Nephron (organoid): Measurements from ENCODE around the gene SMYD3.

Experiments used
- H3K27ac Mint-ChIP-seq, 3 experiments: 2 replicates each; pipeline ENCODE4 v1.8.0; 2020; ENCODE audit warnings: mixed read lengths in 3 of 3, mild to moderate bottlenecking in 2 of 3, moderate library complexity in 1 of 3
- H3K27me3 Mint-ChIP-seq: 2 replicates; pipeline ENCODE4 v1.8.0; 2021; ENCODE audit warnings: low read depth, mild to moderate bottlenecking, moderate library complexity, mixed read lengths
- H3K36me3 Mint-ChIP-seq: 2 replicates; pipeline ENCODE4 v1.8.0; 2020; ENCODE audit warnings: low read depth, mixed read lengths
- H3K4me1 Mint-ChIP-seq: 2 replicates; pipeline ENCODE4 v1.8.0; 2020; ENCODE audit warnings: mixed read lengths
- H3K4me3 Mint-ChIP-seq, 3 experiments: 2 replicates each; pipeline ENCODE4 v1.8.0; 2020; ENCODE audit warnings: mild to moderate bottlenecking in 3 of 3, mixed read lengths in 3 of 3, moderate library complexity in 2 of 3
- H3K9me3 Mint-ChIP-seq: 2 replicates; pipeline ENCODE4 v1.8.0; 2020; ENCODE audit warnings: mixed read lengths
- TF ChIP-seq, protein P1 (sequence below), 3 experiments: fragments of 200-600 bp; sonication (generic); IDR thresholded peaks; one replicate each; pipeline ENCODE4 v1.5.0; 2021; ENCODE audit warnings: antibody characterized with exemption in 3 of 3; ENCODE audit not compliant: unreplicated experiment in 3 of 3

SMYD3 gene

DNA sequence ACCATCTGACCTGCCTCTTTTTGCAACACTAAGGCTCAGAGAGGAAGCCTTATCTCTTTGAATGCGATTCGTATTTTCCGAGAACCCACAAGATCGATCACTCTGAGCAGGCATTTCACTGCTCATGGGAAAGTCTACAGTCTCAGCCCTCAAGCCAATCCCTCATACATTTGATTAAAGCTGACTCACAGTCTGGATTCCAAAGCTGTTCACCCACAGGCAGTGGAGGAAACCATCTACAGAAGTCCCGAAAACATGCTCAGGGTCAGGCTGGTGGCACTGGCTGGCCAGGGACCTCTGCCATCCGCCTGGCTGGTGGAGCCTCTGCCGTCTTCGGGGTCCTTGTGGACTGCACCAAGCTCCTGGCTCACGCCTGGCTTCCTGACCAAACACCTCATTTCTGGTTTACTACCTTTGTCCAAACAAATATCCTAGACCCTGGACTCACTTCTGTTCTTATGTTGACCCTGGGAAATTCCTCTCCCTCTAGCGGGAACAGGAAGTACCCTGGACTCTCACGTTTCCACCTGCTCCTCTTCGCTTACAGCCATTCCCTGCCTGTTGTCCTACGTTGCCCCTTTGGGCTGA is 650.0 kb downstream of the SMYD3 start:
- H3K36me3 Mint-ChIP-seq = peaks cover 37% of the 10 kb centered on the region
- TF ChIP-seq, protein P1, sequence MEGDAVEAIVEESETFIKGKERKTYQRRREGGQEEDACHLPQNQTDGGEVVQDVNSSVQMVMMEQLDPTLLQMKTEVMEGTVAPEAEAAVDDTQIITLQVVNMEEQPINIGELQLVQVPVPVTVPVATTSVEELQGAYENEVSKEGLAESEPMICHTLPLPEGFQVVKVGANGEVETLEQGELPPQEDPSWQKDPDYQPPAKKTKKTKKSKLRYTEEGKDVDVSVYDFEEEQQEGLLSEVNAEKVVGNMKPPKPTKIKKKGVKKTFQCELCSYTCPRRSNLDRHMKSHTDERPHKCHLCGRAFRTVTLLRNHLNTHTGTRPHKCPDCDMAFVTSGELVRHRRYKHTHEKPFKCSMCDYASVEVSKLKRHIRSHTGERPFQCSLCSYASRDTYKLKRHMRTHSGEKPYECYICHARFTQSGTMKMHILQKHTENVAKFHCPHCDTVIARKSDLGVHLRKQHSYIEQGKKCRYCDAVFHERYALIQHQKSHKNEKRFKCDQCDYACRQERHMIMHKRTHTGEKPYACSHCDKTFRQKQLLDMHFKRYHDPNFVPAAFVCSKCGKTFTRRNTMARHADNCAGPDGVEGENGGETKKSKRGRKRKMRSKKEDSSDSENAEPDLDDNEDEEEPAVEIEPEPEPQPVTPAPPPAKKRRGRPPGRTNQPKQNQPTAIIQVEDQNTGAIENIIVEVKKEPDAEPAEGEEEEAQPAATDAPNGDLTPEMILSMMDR (IDR thresholded peaks at IDR 0.05; ENCODE audit: unreplicated experiment in 3 of 3) = no peak
- peaks cover 5% of the 10 kb centered on the region for H3K9me3 Mint-ChIP-seq

DNA sequence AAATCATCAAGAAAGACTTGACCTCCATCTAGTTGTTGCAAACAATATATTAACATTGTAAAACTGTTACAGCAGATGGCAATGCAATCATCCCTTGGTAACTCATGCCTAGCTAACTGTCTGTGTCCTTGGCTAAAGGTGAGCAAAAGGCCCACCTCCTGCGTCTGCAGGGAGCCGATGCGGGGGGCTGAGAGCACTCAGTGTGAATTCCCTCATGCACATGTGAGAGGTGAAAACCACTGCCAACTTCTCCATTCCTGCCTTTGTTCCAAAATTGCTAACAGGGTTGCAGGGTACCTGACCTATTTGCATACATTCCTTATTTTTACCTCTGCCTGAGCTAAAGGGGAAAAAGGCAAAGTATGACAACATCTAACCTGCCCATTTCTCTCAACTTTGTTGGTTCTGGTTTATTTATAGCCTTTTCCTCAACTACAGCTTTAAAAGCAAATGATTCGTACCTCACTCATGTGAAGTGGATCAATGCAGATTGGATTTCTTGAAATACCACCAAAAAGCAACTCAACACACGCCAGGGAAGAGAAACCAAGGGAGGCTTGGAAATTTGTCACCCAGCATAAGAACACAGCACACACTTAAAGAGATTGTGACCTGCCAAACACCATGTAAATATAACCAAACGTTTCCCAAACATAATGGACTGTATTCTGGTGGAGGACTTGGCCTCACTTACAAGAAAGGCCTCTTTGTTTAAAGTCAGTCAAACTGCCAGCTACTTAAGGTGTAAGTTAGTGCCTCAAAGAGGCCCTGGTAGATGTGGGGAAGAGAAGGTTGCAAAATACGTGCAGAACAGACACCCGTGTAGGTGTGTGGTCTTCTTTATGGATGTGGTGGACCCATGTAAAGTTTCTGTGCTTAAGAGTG is 651.0 kb downstream of the SMYD3 start:
- H3K36me3 Mint-ChIP-seq = peaks cover 37% of the 10 kb centered on the region
- H3K4me3 Mint-ChIP-seq = no peak overlapping the region
- TF ChIP-seq, protein P1 (IDR thresholded peaks at IDR 0.05; ENCODE audit: unreplicated experiment in 3 of 3) = no peak
- peaks cover 8% of the 10 kb centered on the region for H3K27me3 Mint-ChIP-seq
- peak overlapping the region in 1 of 3 experiments; percentile 61 for H3K27ac Mint-ChIP-seq
- peaks cover 12% of the 10 kb centered on the region for H3K4me1 Mint-ChIP-seq
- peaks cover 5% of the 10 kb centered on the region for H3K9me3 Mint-ChIP-seq

More for the DNA sequence above, 650.0 kb downstream of the SMYD3 start:
- Mint-ChIP-seq H3K27me3 (peaks cover 9% of the 10 kb centered on the region), H3K27ac (no peak overlapping the region), H3K4me1 (peaks cover 21% of the 10 kb centered on the region), H3K4me3 (no peak overlapping the region)

DNA sequence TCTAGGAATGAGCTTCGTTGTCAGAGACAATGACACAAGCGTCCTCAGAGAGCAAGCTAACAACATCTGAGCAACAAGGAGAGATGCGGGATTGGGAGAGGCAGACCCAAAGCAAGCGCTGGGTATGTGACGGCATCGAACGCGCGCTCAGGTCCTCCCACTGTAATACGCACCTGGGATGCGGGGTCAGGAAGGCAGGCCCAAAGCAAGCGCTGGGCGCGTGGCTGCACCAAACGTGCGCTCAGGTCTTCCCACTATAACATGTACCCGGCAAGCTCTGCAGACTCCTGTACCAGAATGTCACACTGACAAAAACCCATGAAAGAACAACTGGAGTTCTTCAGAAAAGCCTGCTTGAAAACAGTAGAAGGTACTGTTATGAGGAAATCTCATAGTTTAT is 653.8 kb downstream of the SMYD3 start:
- H3K9me3 Mint-ChIP-seq = peaks cover 5% of the 10 kb centered on the region
- no peak overlapping the region for H3K4me3 Mint-ChIP-seq
- no peak overlapping the region for H3K27ac Mint-ChIP-seq
- TF ChIP-seq, protein P1 (IDR thresholded peaks at IDR 0.05; ENCODE audit: unreplicated experiment in 3 of 3) = no peak
- H3K36me3 Mint-ChIP-seq = peaks cover 41% of the 10 kb centered on the region
- H3K27me3 Mint-ChIP-seq = peaks cover 4% of the 10 kb centered on the region
- no peaks in the 10 kb centered on the region for H3K4me1 Mint-ChIP-seq

DNA sequence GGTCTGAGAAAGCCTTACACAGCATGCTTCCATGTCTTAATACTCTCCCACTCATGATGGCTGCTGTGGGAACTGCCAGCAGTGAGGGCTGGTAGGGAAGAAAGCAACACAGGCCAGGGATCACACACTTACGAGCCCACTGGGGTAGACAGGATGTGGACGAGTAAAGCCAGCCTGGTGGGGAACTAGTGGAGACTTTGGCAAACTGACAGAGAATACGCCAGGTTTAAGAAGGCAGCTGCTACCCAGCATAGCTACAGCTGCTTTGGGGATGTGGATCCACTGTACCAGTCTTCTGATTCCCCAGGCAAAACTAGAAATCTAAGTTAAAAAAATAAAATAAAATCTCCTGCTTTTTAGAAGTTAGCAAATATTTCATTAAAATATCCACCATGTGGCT is 664.0 kb downstream of the SMYD3 start:
- Mint-ChIP-seq H3K9me3 (no peaks in the 10 kb centered on the region), H3K4me1 (peaks cover under 1% of the 10 kb centered on the region), H3K27me3 (no peaks in the 10 kb centered on the region), H3K36me3 (peaks cover 6% of the 10 kb centered on the region), H3K4me3 (no peak overlapping the region), H3K27ac (no peak overlapping the region)
- TF ChIP-seq, protein P1 (IDR thresholded peaks at IDR 0.05; ENCODE audit: unreplicated experiment in 3 of 3) = no peak

DNA sequence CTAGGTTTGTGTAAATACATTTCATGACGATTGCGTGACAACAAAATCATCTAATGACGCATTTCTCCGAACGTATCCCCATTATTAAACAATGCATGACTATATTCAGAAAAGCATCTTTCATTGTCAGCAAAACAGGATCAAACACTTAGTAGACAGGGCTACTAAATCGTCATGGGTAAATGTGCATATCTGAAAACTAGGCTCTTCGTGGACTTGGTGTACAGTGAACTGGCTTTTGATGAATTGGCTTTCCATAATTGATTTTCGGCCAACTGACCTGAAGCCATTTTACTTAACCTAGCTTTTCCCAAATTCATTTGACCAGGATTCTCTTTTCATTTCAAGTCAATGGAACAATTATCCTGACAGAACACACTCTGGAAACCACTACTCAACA is 665.0 kb downstream of the SMYD3 start:
- H3K36me3 Mint-ChIP-seq = peaks cover 6% of the 10 kb centered on the region
- H3K27me3 Mint-ChIP-seq = peaks cover 5% of the 10 kb centered on the region
- no peak overlapping the region for H3K27ac Mint-ChIP-seq
- H3K4me3 Mint-ChIP-seq = no peak overlapping the region
- no peaks in the 10 kb centered on the region for H3K9me3 Mint-ChIP-seq
- TF ChIP-seq, protein P1 (IDR thresholded peaks at IDR 0.05; ENCODE audit: unreplicated experiment in 3 of 3) = no peak
- peaks cover 7% of the 10 kb centered on the region for H3K4me1 Mint-ChIP-seq
